ENCODE data around the gene FKBP10.
"Not testable (repeated sequence)": the region's sequence is repeated elsewhere in the genome, so short reads cannot be mapped to it uniquely, and the experiment has no call there.

Gene FKBP10

DNA sequence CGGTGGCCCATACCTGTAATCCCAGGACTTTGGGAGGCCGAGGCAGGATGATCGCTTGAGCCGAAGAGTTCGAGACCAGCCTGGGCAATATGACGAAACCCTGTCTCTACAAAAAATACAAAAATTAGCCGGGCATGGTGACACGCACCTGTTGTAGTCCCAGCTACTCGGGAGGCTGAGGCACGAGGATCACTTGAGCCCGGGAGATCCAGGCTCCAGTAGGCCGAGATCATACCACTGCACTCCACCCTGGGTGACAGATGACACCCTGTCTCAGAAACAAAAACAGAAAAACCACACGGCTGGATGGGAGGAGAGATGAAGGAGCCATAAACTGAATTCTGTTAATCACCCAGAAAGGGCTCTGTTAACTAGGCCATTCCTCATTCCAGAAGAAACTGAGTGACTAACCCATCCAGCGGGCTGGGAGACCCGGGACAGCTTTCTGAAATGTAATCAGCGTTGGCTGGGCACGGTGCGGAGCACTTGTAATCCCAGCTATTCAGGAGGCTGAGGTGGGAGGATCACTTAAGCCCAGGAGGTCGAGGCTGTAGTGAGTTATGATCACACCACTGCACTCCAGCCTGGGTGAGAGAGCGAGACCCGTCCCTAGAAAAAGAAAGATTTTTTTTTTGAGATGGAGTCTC lies 23.9 kb downstream of the FKBP10 start:
- DNase-seq (ENCODE audit: low spot score): no peak

DNA sequence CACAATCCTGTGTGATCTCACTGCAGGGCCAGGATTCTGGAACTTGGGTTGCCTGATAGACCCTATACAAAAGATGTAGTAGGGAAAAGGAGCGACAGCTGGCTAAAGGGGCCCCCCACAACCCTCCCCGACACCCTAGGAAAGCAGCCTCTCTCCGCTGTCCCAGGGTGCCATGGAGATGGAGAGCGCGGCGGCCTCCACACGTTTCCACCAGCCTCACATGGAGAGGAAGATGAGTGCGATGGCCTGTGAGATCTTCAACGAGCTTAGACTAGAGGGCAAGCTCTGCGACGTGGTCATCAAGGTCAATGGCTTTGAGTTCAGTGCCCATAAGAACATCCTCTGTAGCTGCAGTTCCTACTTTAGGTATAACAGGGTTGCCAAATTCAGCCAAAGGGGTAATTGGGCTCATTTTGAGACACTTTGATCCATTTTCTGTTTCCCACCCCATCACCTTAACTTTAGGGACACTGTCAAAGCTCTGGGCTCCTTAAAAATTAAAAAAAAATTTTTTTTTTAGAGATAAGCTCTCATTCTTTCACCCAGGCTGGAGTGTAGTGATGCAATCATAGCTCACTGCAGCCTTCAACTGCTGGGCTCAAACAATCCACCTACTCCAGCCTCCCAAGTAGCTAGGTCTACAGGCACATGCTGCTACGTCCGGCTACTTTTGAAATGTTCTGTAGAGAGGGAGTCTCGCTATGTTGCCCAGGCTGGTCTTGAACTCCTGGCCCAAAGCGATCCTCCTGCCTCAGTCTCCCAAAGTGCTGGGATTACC lies 25.1 kb downstream of the FKBP10 start, which contains the start of gene KLHL10:
Gene KLHL10, plus strand, starts transcription at position 65 of the 778 bp plus-strand sequence. Its CDS starts 108 bp downstream, at position 173.
- DNase-seq (ENCODE audit: low spot score): no peak

DNA sequence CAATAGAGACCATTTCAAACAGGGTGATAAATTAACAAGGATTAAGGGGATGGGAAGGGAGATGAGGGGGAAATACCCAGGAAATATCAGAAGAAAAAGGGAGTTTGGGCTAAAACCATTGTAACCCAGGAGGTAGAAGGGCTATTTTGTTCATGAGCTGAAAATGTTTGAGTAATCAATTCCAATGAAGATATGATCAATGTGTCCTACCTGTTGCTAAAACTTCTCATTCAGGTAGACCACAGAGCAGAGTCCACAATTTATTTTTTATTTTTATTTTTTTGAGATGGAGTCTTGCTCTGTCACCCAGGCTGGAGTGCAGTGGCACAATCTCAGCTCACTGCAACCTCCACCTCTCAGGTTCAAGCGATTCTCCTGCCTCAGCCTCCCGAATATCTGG lies 26.6 kb downstream of the FKBP10 start:
- DNase-seq (ENCODE audit: low spot score): not testable (repeated sequence)

DNA sequence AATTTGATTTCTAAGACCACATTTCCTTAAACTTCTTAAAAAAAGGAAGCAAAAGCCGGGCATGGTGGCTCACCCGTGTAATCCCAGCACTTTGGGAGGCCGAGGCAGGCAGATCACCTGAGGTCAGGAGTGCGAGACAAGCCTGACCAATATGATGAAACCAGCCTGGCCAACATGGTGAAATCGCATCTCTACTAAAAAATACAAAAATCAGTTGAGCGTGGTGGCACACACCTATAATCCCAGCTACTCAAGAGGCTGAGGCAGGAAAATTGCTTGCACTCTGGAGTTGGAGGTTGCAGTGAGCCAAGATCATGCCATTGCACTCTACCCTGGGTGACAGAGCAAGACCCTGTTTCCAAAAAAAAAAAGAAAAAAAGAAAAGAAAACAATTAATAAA lies 28.0 kb downstream of the FKBP10 start:
- DNase-seq (ENCODE audit: low spot score): not testable (repeated sequence)

DNA sequence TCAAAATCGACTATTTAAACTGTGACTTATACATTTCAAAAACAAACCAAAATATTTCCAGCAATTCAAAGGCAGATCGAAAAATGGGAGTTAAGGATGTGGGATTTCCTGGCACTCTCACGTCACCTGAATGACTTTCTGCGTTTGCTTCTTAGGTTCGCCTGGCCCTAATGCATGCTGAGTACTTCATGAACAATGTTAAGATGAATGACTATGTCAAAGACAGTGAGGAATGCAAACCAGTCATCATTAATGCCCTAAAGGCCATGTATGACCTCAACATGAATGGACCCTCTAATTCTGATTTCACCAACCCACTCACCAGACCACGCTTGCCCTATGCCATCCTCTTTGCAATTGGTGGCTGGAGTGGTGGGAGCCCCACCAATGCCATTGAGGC lies 32.2 kb downstream of the FKBP10 start:
- no peak for DNase-seq (ENCODE audit: low spot score)

DNA sequence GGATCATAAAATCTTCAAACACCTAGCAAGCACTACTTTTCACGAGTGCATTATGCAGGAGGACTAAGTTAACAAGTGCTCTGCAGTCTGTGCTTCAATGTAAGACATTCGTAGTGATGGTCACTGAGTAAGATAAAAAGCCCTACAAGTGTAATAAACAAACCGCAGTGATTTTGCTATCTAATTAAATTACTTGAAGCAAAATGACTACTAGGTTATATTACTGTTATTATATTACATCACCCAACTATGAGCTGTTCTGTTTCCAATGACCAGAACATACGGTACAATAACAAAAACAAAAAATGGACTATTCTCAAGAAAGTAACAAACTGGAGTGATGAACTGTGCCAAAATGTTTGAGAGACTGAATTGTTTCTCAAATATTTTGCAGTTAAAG lies 36.0 kb downstream of the FKBP10 start:
- no peak for DNase-seq (ENCODE audit: low spot score)

DNA sequence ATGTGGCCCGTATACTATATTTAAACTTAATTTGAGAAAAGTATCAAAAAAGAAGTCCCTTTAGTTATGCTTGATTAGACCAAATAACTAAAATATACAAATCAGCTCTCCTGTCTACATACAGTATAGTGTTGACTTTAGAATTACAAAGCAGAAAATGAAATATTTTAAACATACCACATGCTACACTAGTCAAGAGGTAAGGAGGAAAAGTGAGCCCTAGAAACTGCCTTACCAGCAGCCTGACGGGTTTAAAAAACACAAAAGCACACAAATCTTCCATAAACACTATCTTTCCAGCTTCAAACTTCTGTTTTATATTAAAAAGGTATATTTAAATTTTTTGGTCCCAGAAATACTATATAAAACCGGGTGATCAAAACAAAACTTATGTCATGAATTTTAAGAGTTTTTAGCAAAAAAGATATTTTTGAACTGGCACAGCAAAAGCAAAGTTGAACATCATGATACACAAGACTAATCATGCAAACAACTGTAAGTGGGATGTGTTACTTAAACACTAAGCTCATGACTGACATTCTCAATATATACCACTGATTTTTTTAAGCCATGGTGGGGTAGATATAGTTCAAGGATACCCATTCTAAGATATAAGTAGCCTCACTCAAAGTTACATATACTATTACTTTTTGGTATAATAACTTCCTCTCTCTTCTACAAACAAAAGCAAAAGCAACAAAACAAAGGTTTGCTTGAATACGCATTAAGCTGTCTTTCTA lies 36.6 kb downstream of the FKBP10 start:
- no peak for DNase-seq (ENCODE audit: low spot score)

DNA sequence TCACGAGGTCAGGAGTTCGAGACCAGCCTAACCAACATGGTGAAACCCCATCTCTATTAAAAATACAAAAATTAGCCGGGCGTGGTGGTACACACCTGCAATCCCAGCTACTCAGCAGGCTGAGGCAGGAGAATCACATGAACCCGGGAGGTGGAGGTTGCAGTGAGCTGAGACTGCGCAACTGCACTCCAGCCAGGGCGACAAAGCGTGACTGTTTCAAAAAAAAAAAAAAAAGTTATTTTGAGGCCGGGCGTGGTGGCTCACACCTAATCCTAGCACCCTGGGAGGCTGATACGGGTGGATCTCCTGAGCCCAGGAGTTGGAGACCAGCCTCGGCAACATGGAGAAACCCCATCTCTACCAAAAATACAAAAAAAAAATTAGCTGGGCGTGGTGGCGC lies 38.6 kb downstream of the FKBP10 start:
- not testable (repeated sequence) for DNase-seq (ENCODE audit: low spot score)

DNA sequence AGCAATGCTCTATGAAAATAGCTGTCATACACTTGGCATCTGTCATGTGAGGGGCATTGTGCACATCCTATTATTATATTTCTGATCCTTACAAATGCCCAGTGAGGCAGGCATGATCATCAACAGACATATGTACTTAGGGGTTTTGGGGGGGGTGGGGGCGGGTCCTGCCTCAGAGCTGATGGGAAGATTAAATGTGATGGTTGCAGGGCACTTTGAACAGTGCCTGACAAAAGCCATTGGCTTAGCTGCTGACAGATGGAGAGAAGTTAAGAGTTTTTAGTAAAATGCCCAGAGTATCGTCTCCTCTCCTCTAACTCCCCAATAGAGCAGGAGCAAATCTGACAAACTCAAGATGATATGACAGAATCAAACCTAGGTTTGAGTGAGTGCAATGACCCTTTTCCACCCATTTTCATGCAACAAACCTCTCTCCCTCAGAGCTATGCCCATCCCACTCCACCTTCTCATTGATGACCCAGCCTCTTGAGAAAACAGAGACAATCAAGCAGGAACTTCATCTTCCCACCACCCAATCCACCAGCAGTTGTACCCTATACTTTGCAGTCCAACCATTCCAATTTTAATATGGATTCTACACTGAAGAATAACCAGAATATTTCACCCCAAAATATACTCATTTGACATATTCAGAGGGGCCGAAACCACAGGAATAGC lies 47.6 kb downstream of the FKBP10 start:
- DNase-seq (ENCODE audit: low spot score): peak; percentile 40

DNA sequence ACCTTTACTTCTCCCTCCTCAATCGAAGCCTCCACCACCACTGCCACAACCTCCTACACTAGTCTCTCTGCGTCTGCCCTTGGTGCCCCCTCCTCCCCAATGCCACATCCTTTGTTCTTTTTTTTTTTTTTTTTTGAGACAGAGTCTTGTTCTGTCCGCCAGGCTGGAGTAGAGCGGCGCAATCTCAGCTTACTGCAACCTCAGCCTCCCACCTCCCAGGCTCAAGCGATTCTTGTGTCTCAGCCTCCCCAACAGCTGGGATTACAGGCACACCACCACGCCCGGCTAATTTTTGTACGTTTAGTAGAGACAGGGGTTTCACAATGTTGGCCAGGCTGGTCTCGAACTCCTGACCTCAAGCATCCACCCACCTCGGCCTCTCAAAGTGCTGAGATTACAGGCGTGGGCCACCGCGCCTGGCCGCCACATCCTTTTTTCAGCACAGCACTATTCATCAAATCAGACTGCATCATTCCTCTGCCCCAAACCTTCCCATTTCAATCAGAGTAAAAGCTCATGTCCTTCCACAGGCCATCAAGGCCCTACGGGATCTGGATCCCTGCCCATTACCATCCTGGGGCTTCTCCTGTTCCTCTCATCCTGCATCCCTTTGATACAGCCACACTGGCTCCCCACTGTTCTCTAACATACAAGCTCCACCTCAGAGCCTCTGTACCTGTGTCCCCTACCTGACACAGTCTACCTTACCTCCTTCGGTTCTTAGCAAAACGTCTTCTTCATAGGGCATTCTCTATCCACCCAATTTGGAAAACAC lies 50.5 kb downstream of the FKBP10 start:
- no peak for DNase-seq (ENCODE audit: low spot score)

DNA sequence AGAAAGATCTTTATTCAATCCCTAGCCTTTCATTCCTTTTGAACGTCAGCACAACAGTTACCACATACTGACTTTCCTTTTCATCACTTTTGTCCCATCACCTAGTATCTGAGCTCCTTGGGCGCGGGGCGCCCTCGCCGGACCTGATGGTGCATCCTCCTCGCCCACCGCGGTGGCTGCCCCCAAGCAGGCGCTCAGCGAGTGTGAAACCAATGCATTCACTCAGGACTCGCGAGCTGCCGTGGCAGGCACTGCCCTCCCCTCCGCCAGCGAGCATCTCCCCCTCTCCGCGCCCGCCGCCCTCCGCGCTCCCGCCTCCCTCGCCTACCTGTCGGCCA lies 51.7 kb downstream of the FKBP10 start:
- DNase-seq (ENCODE audit: low spot score): no peak

DNA sequence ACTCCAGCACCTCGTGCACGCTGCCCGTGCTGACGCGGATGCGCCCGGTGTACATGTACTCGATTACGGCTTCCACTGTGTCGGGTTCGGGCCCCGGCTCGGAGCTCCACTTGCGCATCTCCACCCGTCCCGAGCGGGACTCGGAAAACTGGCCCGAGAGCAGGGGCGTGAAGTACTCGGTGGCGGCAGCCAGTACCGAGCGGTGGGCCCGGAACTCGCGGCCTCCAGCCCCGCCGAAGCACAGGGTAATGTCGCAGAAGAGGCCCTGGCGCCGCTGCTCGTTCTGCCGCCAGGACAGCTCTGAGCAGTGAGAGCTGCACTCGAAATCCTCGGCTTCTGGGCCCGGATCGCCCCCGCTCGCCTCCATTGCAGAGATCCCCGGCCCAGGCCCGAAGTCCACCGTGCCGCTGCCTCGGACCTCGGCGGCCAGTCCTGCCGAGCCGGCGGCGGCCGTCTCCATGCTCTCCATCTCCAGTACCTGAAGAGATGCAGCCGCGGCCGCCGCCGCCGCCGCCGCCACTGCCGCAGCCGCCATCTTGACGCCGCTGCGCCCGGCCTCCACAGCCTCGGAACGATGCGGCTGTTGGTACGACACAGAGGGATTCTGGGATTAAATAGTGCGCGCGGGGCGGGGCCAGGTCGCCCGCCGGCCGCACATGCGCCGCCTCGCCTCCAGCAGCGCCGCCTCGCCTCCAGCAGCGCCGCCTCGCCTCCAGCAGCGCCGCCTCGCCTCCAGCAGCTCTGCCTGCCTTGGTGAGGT lies 52.2 kb downstream of the FKBP10 start, which contains the start of gene KLHL11:
Gene KLHL11, minus strand, starts transcription at position 588 of the 760 bp plus-strand sequence. Its CDS starts 53 bp downstream, at position 535.
- DNase-seq (ENCODE audit: low spot score): peak; percentile 91

DNA sequence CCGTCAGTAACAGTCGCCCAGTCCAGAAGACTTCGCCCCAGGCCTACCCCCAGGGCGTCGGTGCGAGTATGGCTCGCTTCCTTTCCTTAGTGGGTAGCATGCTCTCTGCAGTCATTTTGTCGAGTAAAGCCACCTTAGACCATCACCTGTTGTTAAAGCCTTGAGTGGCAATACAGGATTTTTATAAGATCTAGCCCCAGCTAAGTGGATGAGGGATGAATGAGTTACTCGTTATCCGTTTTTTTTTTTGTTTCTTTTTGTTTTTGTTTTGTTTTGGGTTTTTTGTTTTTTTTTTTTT lies 52.7 kb downstream of the FKBP10 start:
- DNase-seq (ENCODE audit: low spot score): no peak

DNA sequence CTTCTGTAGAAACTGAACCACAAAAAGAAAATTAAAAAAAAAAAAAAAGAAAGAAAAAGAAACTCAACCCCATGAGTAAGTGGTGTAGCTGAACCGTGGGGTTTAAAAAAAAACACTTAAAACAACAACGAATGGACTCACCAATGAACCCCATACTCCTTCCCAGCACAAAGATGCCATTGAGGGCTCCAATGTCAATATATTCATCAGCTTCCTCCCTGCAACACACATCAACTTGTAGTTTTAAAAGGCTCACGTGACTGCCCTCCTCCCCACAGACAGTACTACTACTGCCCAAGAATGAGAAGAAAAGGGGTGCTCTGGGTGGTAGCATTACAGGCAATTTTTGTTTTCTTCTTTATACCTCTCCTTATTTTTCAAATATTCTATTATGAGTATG lies 55.8 kb downstream of the FKBP10 start:
- no peak for DNase-seq (ENCODE audit: low spot score)

DNA sequence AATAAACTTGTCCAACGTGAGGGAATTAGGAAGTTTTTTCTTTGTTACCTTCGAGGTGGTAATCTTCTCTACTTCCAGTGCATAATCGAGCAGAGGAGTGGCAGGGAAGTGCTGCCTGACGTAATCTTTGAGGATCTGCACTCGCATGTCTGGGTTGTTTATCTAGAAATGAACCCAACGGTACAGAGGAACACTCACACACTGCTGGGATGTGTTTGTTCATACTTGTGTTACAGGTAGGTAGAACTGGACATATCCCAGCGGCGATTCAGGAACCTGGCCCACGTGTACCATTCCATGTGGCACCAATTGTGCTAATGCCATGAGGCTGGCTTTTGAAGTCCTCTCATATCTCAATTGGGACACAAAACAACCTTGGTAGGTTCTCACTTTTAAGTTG lies 56.6 kb downstream of the FKBP10 start:
- DNase-seq (ENCODE audit: low spot score): no peak

DNA sequence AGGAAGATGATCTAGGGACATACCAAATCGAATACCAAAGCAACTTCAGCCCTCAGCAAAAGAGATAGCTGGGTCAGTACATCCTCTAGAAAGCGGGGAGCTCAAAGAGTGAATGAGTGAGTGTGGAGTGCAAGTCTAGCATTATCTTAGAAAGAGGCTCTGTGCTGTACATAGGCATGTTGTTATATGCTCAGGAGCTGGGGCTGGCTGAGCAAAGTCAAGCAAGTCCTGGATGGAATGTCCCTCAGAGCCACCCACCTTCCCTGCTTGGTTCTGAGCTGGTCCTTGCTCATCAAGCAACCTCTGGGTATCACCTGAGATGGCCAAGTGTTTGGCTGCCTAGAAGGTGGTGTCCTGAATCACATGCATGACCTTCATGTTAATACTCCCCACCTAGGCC lies 57.3 kb downstream of the FKBP10 start:
- no peak for DNase-seq (ENCODE audit: low spot score)

DNA sequence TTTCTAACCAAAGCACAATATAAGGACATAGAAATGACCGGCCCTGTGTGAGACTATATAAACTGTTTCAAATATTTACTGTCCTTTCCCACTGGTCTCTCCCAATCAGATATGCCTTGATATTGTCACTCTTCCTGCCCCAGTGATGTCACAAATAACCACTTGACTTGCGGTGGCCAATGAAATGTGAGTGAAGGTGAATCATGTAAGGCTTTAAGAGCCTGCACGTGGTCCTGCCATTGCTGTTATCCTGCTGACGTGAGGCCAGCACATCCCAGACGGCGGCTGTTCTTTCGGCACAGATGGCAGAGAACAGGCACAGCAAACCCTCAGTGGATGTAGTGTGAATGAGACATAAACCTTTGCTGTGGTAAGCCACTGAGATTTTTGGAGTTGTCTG lies 57.8 kb downstream of the FKBP10 start:
- no peak for DNase-seq (ENCODE audit: low spot score)

DNA sequence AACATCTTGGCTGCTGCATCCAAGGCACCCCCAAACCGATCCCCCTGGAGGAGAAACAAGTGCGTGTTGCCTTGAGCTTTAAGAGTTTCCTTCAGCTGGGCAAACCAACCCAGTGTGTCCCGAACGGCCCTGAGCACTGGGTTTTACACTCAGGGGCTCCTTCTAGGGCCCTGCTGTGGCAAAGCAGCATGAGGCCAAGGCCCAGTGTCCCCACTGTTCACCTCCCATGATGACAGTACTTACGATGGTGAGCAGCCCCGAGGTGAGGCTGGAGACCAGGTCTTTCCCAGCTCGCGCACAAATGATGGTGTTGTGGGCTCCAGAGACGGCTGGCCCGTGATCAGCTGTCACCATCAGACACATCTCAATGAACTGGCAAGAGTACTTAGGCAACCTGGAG lies 59.0 kb downstream of the FKBP10 start:
- DNase-seq (ENCODE audit: low spot score): no peak
